GM12864 (cell line): ENCODE results near the gene FILIP1L.

ENCODE experiments used
- DNase-seq: peaks from one replicate; pipeline ENCODE4 v3.0.0-alpha.2; 2011; ENCODE audit warnings: low read depth
- H3K4me3 ChIP-seq: 2 replicates; pipeline ENCODE4 v1.5.1; 2011; ENCODE audit warnings: mild to moderate bottlenecking, low read depth, low read length, control low read depth
- TF ChIP-seq, protein P1 (sequence below): IDR thresholded peaks from 2 replicates; pipeline ENCODE4 v1.5.1; 2011; ENCODE audit warnings: low read depth, mild to moderate bottlenecking, moderate library complexity, low read length, control low read depth, inconsistent platforms; ENCODE audit errors: missing control alignments

The FILIP1L gene

DNA sequence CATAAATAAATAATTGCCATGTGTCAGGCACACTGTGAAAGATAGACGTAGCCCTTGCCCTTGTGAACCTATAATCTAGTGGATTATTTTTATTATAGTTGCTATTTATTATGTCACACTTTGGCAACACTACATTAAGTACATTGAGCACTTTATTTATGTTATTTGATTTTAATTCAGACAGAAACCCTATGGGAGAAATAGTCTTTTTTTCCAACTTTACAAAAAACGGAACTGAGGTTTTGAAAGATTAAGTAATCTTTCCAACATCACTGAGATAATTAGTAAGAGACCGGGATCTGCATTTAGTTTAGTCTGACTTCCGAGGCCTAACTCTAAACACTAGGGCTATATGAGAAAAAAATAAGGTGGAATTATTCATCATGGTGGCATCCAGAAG is 2.8 kb upstream of the FILIP1L start:
- DNase-seq, result no peak
- H3K4me3 ChIP-seq, result no peak overlapping the region
- TF ChIP-seq, protein P1, sequence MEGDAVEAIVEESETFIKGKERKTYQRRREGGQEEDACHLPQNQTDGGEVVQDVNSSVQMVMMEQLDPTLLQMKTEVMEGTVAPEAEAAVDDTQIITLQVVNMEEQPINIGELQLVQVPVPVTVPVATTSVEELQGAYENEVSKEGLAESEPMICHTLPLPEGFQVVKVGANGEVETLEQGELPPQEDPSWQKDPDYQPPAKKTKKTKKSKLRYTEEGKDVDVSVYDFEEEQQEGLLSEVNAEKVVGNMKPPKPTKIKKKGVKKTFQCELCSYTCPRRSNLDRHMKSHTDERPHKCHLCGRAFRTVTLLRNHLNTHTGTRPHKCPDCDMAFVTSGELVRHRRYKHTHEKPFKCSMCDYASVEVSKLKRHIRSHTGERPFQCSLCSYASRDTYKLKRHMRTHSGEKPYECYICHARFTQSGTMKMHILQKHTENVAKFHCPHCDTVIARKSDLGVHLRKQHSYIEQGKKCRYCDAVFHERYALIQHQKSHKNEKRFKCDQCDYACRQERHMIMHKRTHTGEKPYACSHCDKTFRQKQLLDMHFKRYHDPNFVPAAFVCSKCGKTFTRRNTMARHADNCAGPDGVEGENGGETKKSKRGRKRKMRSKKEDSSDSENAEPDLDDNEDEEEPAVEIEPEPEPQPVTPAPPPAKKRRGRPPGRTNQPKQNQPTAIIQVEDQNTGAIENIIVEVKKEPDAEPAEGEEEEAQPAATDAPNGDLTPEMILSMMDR, result no peak

DNA sequence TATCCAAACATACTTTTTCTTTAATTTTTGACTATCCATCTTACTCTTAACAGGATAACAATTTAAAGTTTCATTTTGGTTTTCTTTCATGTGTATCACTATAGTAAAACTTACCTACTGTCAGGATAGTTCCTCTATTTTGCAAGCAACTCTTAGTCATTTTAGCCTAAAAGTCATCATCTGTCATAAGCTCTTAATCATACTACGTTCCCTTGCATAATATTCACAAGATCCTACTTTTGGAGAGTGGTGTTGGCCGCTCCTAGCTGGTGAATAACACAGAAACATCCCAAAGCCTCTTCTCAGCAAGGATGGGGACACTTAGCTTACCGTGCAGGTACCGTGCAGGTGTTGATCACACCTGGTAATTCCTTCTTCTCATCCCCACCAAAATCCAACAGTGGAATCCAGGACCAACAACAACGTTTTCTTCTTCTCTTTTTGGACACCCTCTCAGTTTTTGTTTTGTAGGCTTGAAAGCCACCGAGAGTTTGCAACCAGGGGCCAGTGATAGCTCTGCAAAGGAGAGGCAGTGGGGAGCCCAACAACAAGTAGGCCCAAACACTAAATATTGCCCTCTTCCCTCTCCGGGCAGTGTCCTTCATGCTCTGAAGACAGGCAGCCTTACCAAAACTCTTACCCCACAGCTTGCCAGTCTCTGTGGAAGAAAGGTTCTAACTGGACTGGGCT is 433 bp downstream of the FILIP1L start:
- TF ChIP-seq, protein P1, result no peak
- no peak for DNase-seq
- no peak overlapping the region for H3K4me3 ChIP-seq

DNA sequence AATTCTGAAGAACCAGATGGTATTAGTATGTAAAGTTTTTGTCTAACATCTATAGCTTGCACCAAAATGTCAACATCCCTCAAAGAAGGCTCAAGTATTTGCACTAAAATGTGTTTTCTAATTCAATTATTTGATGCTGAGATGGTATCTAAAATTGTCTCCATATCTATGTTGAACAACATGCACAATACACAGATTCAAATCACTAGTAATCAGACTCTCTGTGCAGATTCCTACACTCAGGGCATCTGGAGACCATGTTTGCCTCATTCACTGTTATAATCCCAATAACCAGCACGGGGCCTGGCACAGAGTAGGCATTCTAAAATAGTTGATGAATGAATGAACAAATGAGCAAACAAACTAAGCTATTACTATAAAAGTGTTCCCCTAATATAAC is 2.6 kb downstream of the FILIP1L start:
- TF ChIP-seq, protein P1, result no peak
- no peak overlapping the region for H3K4me3 ChIP-seq
- DNase-seq, result no peak

DNA sequence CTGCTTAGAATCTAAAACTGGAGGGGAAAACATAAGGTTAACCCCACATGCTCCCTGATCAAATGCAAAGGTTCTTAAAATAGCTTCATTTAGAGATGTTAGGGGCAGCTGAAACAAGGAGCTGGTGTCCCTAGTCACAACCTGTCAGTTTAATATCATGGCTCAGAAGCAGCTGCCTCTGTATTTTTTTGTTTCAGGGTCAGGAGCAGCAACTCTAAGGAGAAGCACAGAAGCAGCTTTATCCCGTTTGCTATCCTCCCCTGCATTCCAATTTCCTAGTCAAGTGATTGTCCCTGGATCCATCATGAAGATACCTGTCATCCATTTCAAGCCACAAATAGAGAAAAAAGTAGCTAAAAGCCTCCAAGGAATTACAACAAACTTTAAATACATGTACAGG is 4.1 kb downstream of the FILIP1L start:
- no peak for DNase-seq
- TF ChIP-seq, protein P1, result no peak
- no peak overlapping the region for H3K4me3 ChIP-seq

DNA sequence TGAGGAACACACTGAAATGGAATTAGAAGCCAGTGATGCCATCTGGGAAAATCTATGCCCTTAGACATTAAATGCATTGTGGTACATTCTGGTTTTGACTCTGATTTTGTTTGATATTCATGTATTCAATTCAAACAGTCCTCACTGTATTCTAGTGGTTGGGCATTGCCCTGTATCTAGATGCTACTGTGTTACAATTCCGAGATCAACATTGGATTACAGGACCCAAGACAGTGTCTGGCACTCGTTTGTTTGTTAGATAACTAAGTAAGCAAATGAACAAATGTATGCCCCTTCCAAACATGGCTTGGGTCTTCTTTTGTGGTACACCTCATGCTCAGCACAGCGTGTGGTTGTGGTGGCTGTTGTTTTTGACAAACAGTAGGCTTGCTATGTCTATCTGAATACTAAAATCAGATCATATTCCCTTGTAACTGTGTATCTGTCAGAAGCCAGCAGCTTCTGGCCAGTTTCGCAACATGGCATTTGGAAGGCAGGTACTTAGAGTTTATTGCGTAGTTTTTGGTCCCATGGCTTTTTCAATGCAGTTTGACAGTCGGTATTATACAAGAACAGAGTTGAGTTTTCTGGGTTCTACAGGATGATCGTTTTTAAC is 5.7 kb downstream of the FILIP1L start:
- TF ChIP-seq, protein P1, result no peak
- no peak for DNase-seq
- no peak overlapping the region for H3K4me3 ChIP-seq

DNA sequence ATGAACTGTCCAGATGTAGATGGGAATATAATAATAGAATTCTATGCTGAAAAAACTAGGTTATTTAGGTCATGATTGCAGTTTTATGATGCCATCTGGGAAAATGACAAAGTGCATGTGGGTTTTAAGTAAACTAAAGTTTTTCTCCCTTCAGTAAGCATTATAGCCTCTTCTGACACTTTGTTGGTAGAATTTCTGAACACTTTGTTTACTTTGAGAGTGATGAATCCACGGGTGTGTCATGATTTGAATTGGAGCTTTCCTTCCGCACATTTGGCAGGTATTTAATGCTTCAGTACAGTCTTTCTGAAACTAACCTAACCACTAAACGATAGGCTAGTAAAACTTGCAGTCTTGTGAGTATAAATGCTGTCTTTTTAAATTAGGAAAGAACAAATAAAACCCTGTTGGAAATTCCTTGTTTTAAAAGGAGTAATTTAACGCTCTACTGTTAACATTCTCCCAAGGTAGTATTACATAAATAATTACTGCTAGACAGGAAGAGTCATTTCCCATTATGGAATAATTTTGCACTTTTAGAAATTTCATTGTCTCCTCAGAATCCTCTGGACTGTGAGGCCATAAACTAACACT is 7.0 kb downstream of the FILIP1L start:
- DNase-seq, result no peak
- TF ChIP-seq, protein P1, result no peak
- H3K4me3 ChIP-seq, result no peak overlapping the region

DNA sequence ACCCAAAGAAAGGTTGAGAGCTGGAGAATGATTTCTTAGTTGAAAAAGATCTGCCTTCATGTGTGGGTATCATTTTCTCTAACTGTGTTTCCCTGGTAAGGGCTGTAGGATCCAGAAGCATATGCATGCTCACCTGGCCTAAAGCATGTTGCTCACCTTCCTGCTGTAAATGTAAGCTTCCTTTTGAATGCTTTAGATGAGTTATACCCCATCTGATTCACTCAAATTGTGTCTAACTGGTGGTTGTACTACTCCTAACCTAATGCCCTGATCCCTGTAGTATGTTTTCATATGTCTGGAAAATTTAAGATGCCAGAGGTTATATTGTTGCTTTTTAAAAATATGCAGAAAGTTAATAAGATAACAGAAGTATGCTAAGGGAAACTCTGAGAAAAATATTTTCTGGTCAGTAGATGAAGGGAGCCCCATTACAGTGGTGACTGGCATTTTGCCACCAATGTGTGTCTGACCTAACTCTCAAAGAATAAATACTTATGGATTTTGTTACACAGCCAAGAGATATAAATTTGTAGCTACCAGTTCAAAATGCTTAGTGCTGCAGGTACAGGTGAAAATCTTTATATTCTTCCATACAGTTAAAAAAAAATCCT is 7.7 kb downstream of the FILIP1L start:
- TF ChIP-seq, protein P1, result no peak
- DNase-seq, result no peak
- no peak overlapping the region for H3K4me3 ChIP-seq
